Measurements from ENCODE around the gene CC2D2A. TPM values are rescaled to one million over a fixed set of nuclear protein-coding genes. Genes with fewer than 3 reads are reported as not detected.

Gene CC2D2A
- total and polyA plus RNA-seq, 2 experiments from 2014 or later, result 13.9 to 15.8 TPM

GRCh38 chr4:15587649-15588048 is 118.0 kb downstream of the CC2D2A start (continued):
- TF ChIP-seq, protein P1, sequence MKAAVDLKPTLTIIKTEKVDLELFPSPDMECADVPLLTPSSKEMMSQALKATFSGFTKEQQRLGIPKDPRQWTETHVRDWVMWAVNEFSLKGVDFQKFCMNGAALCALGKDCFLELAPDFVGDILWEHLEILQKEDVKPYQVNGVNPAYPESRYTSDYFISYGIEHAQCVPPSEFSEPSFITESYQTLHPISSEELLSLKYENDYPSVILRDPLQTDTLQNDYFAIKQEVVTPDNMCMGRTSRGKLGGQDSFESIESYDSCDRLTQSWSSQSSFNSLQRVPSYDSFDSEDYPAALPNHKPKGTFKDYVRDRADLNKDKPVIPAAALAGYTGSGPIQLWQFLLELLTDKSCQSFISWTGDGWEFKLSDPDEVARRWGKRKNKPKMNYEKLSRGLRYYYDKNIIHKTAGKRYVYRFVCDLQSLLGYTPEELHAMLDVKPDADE (IDR thresholded peaks at IDR 0.05), result no peak
- no peak for TF ChIP-seq ZNF331 (CRISPR knock-in tag; IDR thresholded peaks at IDR 0.05; ENCODE audit: low read depth)
- no peak for TF ChIP-seq EZH2phosphoT487 (IDR thresholded peaks at IDR 0.05; ENCODE audit: unreplicated experiment)
- TF ChIP-seq EZH2 (IDR thresholded peaks at IDR 0.05; ENCODE audit: low read depth, unreplicated experiment), result no peak
- no peak for TF ChIP-seq JUNB (IDR thresholded peaks at IDR 0.05; ENCODE audit: unreplicated experiment)
- no peak for TF ChIP-seq CTCF (conservative IDR thresholded peaks at IDR 0.05; ENCODE audit: low read depth in 2 of 2)
- TF ChIP-seq ZNF114 (CRISPR knock-in tag; IDR thresholded peaks at IDR 0.05), result no peak

GRCh38 chr4:15592799-15593198 is 123.1 kb downstream of the CC2D2A start:
- Histone ChIP-seq H4K20me1 (replicated peaks; ENCODE audit: insufficient read depth) (no peaks in the 10 kb centered on the region), H3K4me1 (ENCODE audit: insufficient read depth) (peaks cover 16% of the 10 kb centered on the region), H3K36me3 (ENCODE audit: insufficient read depth) (no peaks in the 10 kb centered on the region), H2AFZ (no peak overlapping the region), H3K27ac (ENCODE audit: low read depth) (no peak overlapping the region), H3K27me3 (ENCODE audit: insufficient read depth) (no peaks in the 10 kb centered on the region), H3K4me2 (no peak overlapping the region), H3K9me2 (ENCODE audit: insufficient read depth) (peaks cover 5% of the 10 kb centered on the region; the same call in 1 of the 2 replicates), H3K4me3 (no peak overlapping the region), H3F3A (replicated peaks; ENCODE audit: low read depth) (no peaks in the 10 kb centered on the region), H3K79me2 (replicated peaks; ENCODE audit: insufficient read depth) (no peaks in the 10 kb centered on the region)
- H3K27me3 Mint-ChIP-seq (ENCODE audit: insufficient read depth, low read depth, poor library complexity), result no peaks in the 10 kb centered on the region
- peaks cover 7% of the 10 kb centered on the region for H3K36me3 Mint-ChIP-seq (ENCODE audit: low read depth)
- H3K27ac Mint-ChIP-seq, result no peak overlapping the region
- H3K4me3 Mint-ChIP-seq, result no peak overlapping the region
- no peaks in the 10 kb centered on the region for H3K4me1 Mint-ChIP-seq
- ATAC-seq (no peak), DNase-seq (ENCODE audit: low spot score) (no peak)
- peaks cover under 1% of the 10 kb centered on the region; the same call in 2 of the 3 replicates for H3K9me3 Mint-ChIP-seq
- TF ChIP-seq ZNF331 (CRISPR knock-in tag; IDR thresholded peaks at IDR 0.05; ENCODE audit: low read depth), result no peak
- TF ChIP-seq, protein P2, sequence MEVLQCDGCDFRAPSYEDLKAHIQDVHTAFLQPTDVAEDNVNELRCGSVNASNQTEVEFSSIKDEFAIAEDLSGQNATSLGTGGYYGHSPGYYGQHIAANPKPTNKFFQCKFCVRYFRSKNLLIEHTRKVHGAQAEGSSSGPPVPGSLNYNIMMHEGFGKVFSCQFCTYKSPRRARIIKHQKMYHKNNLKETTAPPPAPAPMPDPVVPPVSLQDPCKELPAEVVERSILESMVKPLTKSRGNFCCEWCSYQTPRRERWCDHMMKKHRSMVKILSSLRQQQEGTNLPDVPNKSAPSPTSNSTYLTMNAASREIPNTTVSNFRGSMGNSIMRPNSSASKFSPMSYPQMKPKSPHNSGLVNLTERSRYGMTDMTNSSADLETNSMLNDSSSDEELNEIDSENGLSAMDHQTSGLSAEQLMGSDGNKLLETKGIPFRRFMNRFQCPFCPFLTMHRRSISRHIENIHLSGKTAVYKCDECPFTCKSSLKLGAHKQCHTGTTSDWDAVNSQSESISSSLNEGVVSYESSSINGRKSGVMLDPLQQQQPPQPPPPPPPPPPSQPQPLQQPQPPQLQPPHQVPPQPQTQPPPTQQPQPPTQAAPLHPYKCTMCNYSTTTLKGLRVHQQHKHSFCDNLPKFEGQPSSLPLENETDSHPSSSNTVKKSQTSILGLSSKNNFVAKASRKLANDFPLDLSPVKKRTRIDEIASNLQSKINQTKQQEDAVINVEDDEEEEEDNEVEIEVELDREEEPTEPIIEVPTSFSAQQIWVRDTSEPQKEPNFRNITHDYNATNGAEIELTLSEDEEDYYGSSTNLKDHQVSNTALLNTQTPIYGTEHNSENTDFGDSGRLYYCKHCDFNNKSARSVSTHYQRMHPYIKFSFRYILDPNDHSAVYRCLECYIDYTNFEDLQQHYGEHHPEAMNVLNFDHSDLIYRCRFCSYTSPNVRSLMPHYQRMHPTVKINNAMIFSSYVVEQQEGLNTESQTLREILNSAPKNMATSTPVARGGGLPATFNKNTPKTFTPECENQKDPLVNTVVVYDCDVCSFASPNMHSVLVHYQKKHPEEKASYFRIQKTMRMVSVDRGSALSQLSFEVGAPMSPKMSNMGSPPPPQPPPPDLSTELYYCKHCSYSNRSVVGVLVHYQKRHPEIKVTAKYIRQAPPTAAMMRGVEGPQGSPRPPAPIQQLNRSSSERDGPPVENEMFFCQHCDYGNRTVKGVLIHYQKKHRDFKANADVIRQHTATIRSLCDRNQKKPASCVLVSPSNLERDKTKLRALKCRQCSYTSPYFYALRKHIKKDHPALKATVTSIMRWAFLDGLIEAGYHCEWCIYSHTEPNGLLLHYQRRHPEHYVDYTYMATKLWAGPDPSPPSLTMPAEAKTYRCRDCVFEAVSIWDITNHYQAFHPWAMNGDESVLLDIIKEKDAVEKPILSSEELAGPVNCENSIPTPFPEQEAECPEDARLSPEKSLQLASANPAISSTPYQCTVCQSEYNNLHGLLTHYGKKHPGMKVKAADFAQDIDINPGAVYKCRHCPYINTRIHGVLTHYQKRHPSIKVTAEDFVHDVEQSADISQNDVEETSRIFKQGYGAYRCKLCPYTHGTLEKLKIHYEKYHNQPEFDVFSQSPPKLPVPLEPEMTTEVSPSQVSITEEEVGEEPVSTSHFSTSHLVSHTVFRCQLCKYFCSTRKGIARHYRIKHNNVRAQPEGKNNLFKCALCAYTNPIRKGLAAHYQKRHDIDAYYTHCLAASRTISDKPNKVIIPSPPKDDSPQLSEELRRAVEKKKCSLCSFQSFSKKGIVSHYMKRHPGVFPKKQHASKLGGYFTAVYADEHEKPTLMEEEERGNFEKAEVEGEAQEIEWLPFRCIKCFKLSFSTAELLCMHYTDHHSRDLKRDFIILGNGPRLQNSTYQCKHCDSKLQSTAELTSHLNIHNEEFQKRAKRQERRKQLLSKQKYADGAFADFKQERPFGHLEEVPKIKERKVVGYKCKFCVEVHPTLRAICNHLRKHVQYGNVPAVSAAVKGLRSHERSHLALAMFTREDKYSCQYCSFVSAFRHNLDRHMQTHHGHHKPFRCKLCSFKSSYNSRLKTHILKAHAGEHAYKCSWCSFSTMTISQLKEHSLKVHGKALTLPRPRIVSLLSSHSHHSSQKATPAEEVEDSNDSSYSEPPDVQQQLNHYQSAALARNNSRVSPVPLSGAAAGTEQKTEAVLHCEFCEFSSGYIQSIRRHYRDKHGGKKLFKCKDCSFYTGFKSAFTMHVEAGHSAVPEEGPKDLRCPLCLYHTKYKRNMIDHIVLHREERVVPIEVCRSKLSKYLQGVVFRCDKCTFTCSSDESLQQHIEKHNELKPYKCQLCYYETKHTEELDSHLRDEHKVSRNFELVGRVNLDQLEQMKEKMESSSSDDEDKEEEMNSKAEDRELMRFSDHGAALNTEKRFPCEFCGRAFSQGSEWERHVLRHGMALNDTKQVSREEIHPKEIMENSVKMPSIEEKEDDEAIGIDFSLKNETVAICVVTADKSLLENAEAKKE (CRISPR knock-in tag; IDR thresholded peaks at IDR 0.05), result no peak
- no peak for TF ChIP-seq CREB1 (CRISPR knock-in tag; IDR thresholded peaks at IDR 0.05; ENCODE audit: low read depth)
- TF ChIP-seq POLR2AphosphoS5 (IDR thresholded peaks at IDR 0.05; ENCODE audit: low read depth), result no peak
- TF ChIP-seq STAT1 (IDR thresholded peaks at IDR 0.05; ENCODE audit: unreplicated experiment), result no peak
- TF ChIP-seq, protein P3, sequence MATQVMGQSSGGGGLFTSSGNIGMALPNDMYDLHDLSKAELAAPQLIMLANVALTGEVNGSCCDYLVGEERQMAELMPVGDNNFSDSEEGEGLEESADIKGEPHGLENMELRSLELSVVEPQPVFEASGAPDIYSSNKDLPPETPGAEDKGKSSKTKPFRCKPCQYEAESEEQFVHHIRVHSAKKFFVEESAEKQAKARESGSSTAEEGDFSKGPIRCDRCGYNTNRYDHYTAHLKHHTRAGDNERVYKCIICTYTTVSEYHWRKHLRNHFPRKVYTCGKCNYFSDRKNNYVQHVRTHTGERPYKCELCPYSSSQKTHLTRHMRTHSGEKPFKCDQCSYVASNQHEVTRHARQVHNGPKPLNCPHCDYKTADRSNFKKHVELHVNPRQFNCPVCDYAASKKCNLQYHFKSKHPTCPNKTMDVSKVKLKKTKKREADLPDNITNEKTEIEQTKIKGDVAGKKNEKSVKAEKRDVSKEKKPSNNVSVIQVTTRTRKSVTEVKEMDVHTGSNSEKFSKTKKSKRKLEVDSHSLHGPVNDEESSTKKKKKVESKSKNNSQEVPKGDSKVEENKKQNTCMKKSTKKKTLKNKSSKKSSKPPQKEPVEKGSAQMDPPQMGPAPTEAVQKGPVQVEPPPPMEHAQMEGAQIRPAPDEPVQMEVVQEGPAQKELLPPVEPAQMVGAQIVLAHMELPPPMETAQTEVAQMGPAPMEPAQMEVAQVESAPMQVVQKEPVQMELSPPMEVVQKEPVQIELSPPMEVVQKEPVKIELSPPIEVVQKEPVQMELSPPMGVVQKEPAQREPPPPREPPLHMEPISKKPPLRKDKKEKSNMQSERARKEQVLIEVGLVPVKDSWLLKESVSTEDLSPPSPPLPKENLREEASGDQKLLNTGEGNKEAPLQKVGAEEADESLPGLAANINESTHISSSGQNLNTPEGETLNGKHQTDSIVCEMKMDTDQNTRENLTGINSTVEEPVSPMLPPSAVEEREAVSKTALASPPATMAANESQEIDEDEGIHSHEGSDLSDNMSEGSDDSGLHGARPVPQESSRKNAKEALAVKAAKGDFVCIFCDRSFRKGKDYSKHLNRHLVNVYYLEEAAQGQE (IDR thresholded peaks at IDR 0.05; ENCODE audit: unreplicated experiment), result no peak
- no peak for TF ChIP-seq ZNF114 (CRISPR knock-in tag; IDR thresholded peaks at IDR 0.05)
